GM15510 (cell line): ENCODE measurements around the gene CFAP97D1.

ENCODE experiments used
- POLR2A ChIP-seq: IDR thresholded peaks from 3 replicates; pipeline ENCODE4 v1.6.1; 2011; ENCODE audit warnings: borderline replicate concordance; ENCODE audit not compliant: insufficient read length; ENCODE audit errors: extremely low read depth

CFAP97D1 gene

GRCh38 chr17:43778337-43779144, 1.7 kb upstream of the CFAP97D1 start, which contains the start of gene DUSP3:
Gene DUSP3 (minus strand): TSS chr17:43778977. CDS start chr17:43778924, 53 bp downstream.
- peak; percentile 59 for TF ChIP-seq POLR2A

GRCh38 chr17:43779145-43780125, 800 bp upstream of the CFAP97D1 start:
- TF ChIP-seq POLR2A: no peak

- TF ChIP-seq POLR2A: no peak
Observed at GRCh38 chr17:43782913-43783680, 2.9 kb downstream of the CFAP97D1 start.

GRCh38 chr17:43784068-43784467, 3.8 kb downstream of the CFAP97D1 start:
- no peak for TF ChIP-seq POLR2A

GRCh38 chr17:43784628-43785101, 4.4 kb downstream of the CFAP97D1 start:
- no peak for TF ChIP-seq POLR2A

- TF ChIP-seq POLR2A: no peak
Observed at GRCh38 chr17:43787728-43788127, 7.5 kb downstream of the CFAP97D1 start.

- no peak for TF ChIP-seq POLR2A
Observed at GRCh38 chr17:43788540-43788939, 8.3 kb downstream of the CFAP97D1 start.

- no peak for TF ChIP-seq POLR2A
Observed at GRCh38 chr17:43789482-43789881, 9.2 kb downstream of the CFAP97D1 start.

GRCh38 chr17:43790311-43790940, 10.2 kb downstream of the CFAP97D1 start:
- no peak for TF ChIP-seq POLR2A

- no peak for TF ChIP-seq POLR2A
Observed at GRCh38 chr17:43791589-43791988, 11.4 kb downstream of the CFAP97D1 start.

GRCh38 chr17:43799047-43799446, 18.8 kb downstream of the CFAP97D1 start:
- TF ChIP-seq POLR2A: no peak

GRCh38 chr17:43800736-43801135, 20.5 kb downstream of the CFAP97D1 start:
- TF ChIP-seq POLR2A: no peak

- no peak for TF ChIP-seq POLR2A
Observed at GRCh38 chr17:43801844-43802243, 21.6 kb downstream of the CFAP97D1 start.

GRCh38 chr17:43803758-43804157, 23.5 kb downstream of the CFAP97D1 start:
- TF ChIP-seq POLR2A: no peak
